Measurements from ENCODE around the gene HEG1. TPM values are rescaled to one million over a fixed set of nuclear protein-coding genes. Genes with fewer than 3 reads are reported as not detected.
A peak's percentile ranks its signal among the peaks of the same experiment; 100 is the strongest.

HEG1 gene
- total RNA-seq, 3 donors from 2014 or later (not counting 1 experiment from before 2014, with no cell fraction given), result 52.1 to 83.5 (median 68.1) TPM

DNA sequence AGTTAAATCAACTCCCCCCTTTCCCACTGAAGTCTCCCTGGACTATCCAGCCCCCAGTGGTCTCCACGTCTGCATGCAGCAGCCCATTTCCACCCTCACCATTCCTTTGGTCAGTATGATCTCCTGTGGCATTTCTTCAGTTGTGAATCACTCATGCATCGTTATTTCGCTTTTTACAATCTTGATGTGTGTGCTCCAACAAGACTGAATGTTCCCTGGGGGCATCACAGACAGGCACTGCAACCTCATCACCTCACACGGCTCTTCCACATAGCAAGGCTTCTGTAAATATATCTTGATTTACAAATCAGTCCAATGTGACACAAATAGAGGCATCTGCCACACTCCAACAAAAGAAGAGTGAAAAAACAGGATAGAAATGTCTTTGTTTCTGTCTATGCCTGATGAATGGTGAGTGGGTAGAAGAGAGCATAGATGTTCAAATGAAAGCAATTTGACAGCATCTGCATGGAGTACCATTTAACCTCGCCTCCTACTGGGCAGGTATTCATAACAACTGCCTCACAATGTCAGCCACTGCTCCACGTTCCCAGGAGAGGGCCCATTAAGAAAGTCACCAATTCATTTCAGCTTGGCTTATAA lies 5.2 kb downstream of the HEG1 start:
- peak overlapping the region; percentile 96 for H3K27ac Mint-ChIP-seq
- H3K27me3 Mint-ChIP-seq (ENCODE audit: low read depth in 2 of 2), result no peaks in the 10 kb centered on the region
- ATAC-seq (no peak), DNase-seq (no peak)
- WGBS (ENCODE audit: insufficient coverage), result 100% methylated on average over 5 of the region's 6 CpGs
- no peaks in the 10 kb centered on the region for H3K9me3 Mint-ChIP-seq
- Histone ChIP-seq H3K4me3 (ENCODE audit: low read length) (no peak overlapping the region), H3K27me3 (ENCODE audit: control insufficient read depth, insufficient read depth, low read length) (no peaks in the 10 kb centered on the region), H3K9me3 (ENCODE audit: control insufficient read depth, insufficient read depth, low read length) (no peaks in the 10 kb centered on the region), H3K4me1 (ENCODE audit: control insufficient read depth, insufficient read depth, low read length) (peaks cover 80% of the 10 kb centered on the region), H3K27ac (ENCODE audit: low read length) (peak overlapping the region; percentile 82), H3K36me3 (ENCODE audit: control insufficient read depth, insufficient read depth, low read length) (no peaks in the 10 kb centered on the region)
- no peak for TF ChIP-seq CTCF (IDR thresholded peaks at IDR 0.05)
- H3K4me3 Mint-ChIP-seq, result peak overlapping the region; percentile 97
- intact Hi-C loops (cut with micrococcal nuclease), result loop anchor here (2.0 kb wide), 1 partner anchor 14 kb away; no protein-coding TSS in a partner anchor
- H3K4me1 Mint-ChIP-seq, result peaks cover 52 to 86% of the 10 kb centered on the region in 2 donors
- no peaks in the 10 kb centered on the region for H3K36me3 Mint-ChIP-seq

DNA sequence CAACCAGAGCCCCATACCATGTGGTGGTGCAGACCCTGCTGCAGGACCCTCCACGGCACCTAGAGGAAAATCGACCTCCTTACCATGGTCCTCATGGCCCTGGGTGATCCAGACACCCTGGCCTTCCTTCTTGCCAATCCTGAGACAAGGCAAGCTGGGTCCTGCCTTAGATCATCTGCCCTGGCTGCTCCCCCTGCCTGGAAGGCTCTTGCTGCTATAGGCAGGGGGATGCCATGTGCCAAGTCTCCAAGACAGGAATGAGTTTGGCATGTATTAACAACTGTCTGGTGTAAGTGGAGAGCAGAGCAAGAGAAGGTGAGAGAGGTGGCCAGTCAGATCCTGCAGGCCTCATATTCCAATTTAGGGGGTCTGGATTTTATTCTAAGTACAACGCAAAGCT lies 7.5 kb downstream of the HEG1 start:
- H3K4me1 ChIP-seq (ENCODE audit: control insufficient read depth, insufficient read depth, low read length), result peaks cover 83% of the 10 kb centered on the region
- Mint-ChIP-seq H3K27me3 (ENCODE audit: low read depth in 2 of 2) (no peaks in the 10 kb centered on the region), H3K36me3 (no peaks in the 10 kb centered on the region), H3K27ac (peak overlapping the region; percentile 96), H3K4me1 (peaks cover 33 to 68% of the 10 kb centered on the region in 2 donors), H3K4me3 (peak overlapping the region; percentile 45), H3K9me3 (no peaks in the 10 kb centered on the region)
- DNase-seq, result no peak
- no peaks in the 10 kb centered on the region for H3K27me3 ChIP-seq (ENCODE audit: control insufficient read depth, insufficient read depth, low read length)
- H3K27ac ChIP-seq (ENCODE audit: low read length), result no peak overlapping the region
- H3K4me3 ChIP-seq (ENCODE audit: low read length), result no peak overlapping the region
- H3K36me3 ChIP-seq (ENCODE audit: control insufficient read depth, insufficient read depth, low read length), result peaks cover 2% of the 10 kb centered on the region
- no peak for ATAC-seq
- TF ChIP-seq CTCF (IDR thresholded peaks at IDR 0.05), result no peak
- H3K9me3 ChIP-seq (ENCODE audit: control insufficient read depth, insufficient read depth, low read length), result no peaks in the 10 kb centered on the region
- intact Hi-C loops (cut with micrococcal nuclease), result no loop called here
- WGBS (ENCODE audit: insufficient coverage), result 96% methylated on average over 3 of the region's 3 CpGs

DNA sequence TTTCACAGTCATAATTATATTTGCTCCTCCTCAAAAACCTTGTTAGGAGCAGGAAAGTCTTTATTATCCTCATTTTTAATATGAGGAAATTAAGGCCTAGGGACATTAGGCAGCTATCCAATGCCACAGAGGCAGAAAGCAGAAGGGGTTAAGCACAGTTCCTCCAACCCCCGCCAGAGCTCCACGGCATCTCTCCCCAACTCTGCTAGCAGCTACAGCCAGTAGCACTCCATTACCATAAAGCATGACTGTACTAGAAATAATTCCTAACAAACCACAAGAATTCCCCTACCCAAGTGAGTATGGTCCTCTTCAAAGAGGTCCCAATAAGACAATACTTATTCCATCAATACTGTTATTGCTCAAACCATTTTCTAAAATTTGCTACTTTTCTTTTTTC lies 9.8 kb downstream of the HEG1 start:
- peaks cover 67% of the 10 kb centered on the region for H3K4me1 ChIP-seq (ENCODE audit: control insufficient read depth, insufficient read depth, low read length)
- 77% methylated on average over 2 of the region's 2 CpGs for WGBS (ENCODE audit: insufficient coverage)
- Mint-ChIP-seq H3K9me3 (no peaks in the 10 kb centered on the region), H3K36me3 (no peaks in the 10 kb centered on the region), H3K27me3 (ENCODE audit: low read depth in 2 of 2) (no peaks in the 10 kb centered on the region), H3K27ac (no peak overlapping the region), H3K4me1 (peaks cover 20 to 54% of the 10 kb centered on the region in 2 donors), H3K4me3 (no peak overlapping the region)
- peaks cover 9% of the 10 kb centered on the region for H3K36me3 ChIP-seq (ENCODE audit: control insufficient read depth, insufficient read depth, low read length)
- no peaks in the 10 kb centered on the region for H3K27me3 ChIP-seq (ENCODE audit: control insufficient read depth, insufficient read depth, low read length)
- DNase-seq, result no peak
- TF ChIP-seq CTCF (IDR thresholded peaks at IDR 0.05), result no peak
- no peaks in the 10 kb centered on the region for H3K9me3 ChIP-seq (ENCODE audit: control insufficient read depth, insufficient read depth, low read length)
- ATAC-seq, result no peak
- H3K27ac ChIP-seq (ENCODE audit: low read length), result no peak overlapping the region
- no peak overlapping the region for H3K4me3 ChIP-seq (ENCODE audit: low read length)
- intact Hi-C loops (cut with micrococcal nuclease), result no loop called here

GRCh38 chr3:125045194-125045593 lies 10.6 kb downstream of the HEG1 start:
- ATAC-seq (no peak), DNase-seq (no peak)
- intact Hi-C loops (cut with micrococcal nuclease), result no loop called here
- H3K4me1 ChIP-seq (ENCODE audit: control insufficient read depth, insufficient read depth, low read length), result peaks cover 59% of the 10 kb centered on the region
- no peak overlapping the region for H3K4me3 ChIP-seq (ENCODE audit: low read length)
- Mint-ChIP-seq H3K27ac (no peak overlapping the region), H3K36me3 (no peaks in the 10 kb centered on the region), H3K4me1 (peaks cover 18 to 51% of the 10 kb centered on the region in 2 donors), H3K9me3 (no peaks in the 10 kb centered on the region), H3K27me3 (ENCODE audit: low read depth in 2 of 2) (no peaks in the 10 kb centered on the region), H3K4me3 (no peak overlapping the region)
- H3K27ac ChIP-seq (ENCODE audit: low read length), result no peak overlapping the region
- H3K27me3 ChIP-seq (ENCODE audit: control insufficient read depth, insufficient read depth, low read length), result no peaks in the 10 kb centered on the region
- peaks cover 9% of the 10 kb centered on the region for H3K36me3 ChIP-seq (ENCODE audit: control insufficient read depth, insufficient read depth, low read length)
- no peak for TF ChIP-seq CTCF (IDR thresholded peaks at IDR 0.05)
- H3K9me3 ChIP-seq (ENCODE audit: control insufficient read depth, insufficient read depth, low read length), result no peaks in the 10 kb centered on the region
- WGBS (ENCODE audit: insufficient coverage), result 91% methylated on average over 5 of the region's 5 CpGs

All from natural killer cell (primary cell).